BJ (cell line): ENCODE data around the gene KIAA0232. TPM values are rescaled to one million over a fixed set of nuclear protein-coding genes. Genes with fewer than 3 reads are reported as not detected.

Source experiments
- CTCF ChIA-PET: fragments of 350-600 bp; formaldehyde crosslinking; extraction: SDS; loops from one replicate; lab custom pipeline; 2021; ENCODE audit warnings: antibody characterized with exemption, inconsistent platforms; lab: Yijun Ruan, JAX
- POLR2A ChIA-PET: fragments of 300-600 bp; sonication (Branson Sonifier 250); formaldehyde crosslinking; extraction: SDS; loops from one replicate; lab custom pipeline; 2021; ENCODE audit warnings: antibody characterized with exemption; lab: Charles Lee
- DNase-seq: peaks from one replicate; pipeline ENCODE4 v3.0.0-alpha.2; 2011; ENCODE audit warnings: low read depth
- H3K27me3 ChIP-seq: 2 replicates; pipeline ENCODE4 v1.6.0; 2011; ENCODE audit warnings: low read length; ENCODE audit not compliant: control insufficient read depth, insufficient read depth
- H3K36me3 ChIP-seq: 2 replicates; pipeline ENCODE4 v1.5.1; 2011; ENCODE audit warnings: low read length; ENCODE audit not compliant: control insufficient read depth, insufficient read depth
- H3K4me3 ChIP-seq: 2 replicates; pipeline ENCODE4 v1.5.1; 2011; ENCODE audit warnings: low read depth, mild to moderate bottlenecking, control low read depth, low read length
- polyA plus RNA-seq: library from polyadenylated mRNA; depleted of rRNA; stranded (reverse); fragments of >200 nt; gene quantifications from 2 replicates; pipeline ENCODE4 v1.2.3, GENCODE V29; 2011
- TF ChIP-seq, protein P1 (sequence below): IDR thresholded peaks from 2 replicates; pipeline ENCODE4 v1.5.1; 2011; ENCODE audit warnings: low read depth, mild to moderate bottlenecking, control low read depth, inconsistent platforms, low read length, moderate library complexity; ENCODE audit not compliant: insufficient read depth

The KIAA0232 gene
- polyA plus RNA-seq, 1 experiment = 11.0 TPM

GRCh38 chr4:6802025-6802424 is 19.5 kb downstream of the KIAA0232 start:
- POLR2A ChIA-PET = no interaction called here
- Histone ChIP-seq H3K4me3 (no peak overlapping the region), H3K27me3 (no peaks in the 10 kb centered on the region), H3K36me3 (no peaks in the 10 kb centered on the region)
- no peak for DNase-seq
- TF ChIP-seq, protein P1, sequence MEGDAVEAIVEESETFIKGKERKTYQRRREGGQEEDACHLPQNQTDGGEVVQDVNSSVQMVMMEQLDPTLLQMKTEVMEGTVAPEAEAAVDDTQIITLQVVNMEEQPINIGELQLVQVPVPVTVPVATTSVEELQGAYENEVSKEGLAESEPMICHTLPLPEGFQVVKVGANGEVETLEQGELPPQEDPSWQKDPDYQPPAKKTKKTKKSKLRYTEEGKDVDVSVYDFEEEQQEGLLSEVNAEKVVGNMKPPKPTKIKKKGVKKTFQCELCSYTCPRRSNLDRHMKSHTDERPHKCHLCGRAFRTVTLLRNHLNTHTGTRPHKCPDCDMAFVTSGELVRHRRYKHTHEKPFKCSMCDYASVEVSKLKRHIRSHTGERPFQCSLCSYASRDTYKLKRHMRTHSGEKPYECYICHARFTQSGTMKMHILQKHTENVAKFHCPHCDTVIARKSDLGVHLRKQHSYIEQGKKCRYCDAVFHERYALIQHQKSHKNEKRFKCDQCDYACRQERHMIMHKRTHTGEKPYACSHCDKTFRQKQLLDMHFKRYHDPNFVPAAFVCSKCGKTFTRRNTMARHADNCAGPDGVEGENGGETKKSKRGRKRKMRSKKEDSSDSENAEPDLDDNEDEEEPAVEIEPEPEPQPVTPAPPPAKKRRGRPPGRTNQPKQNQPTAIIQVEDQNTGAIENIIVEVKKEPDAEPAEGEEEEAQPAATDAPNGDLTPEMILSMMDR = no peak
- CTCF ChIA-PET = interaction anchor here (0.6 to 1.1 kb wide), 3 partner anchors 9 to 1119 kb away, joined by 3 read pairs; no protein-coding TSS in a partner anchor

DNA sequence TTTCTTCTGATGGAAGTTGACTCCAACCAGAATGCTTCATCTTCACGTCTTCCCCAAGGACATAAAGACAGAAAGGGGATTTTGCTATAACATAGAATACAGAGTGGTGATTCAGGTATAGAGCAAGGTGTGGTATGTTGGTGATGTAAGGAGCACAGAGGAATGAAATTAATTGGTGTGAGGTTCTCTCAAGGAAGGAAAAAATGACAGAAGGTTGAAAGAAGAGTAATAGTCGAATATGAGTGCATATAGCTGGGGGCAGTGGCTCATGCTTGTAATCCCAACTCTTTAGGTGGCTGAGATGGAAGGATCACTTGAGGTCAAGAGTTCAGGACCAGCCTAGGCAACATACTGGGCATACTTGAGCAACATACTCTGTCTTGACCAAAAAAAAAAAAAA is 20.1 kb downstream of the KIAA0232 start:
- CTCF ChIA-PET = interaction anchor here (0.6 to 1.1 kb wide), 2 partner anchors 9 to 16 kb away, joined by 3 read pairs; no protein-coding TSS in a partner anchor
- TF ChIP-seq, protein P1 = no peak
- POLR2A ChIA-PET = interaction anchor here (0.6 kb wide), 1 partner anchor 152 kb away, joined by 19 read pairs; no protein-coding TSS in a partner anchor

GRCh38 chr4:6803246-6803645 is 20.7 kb downstream of the KIAA0232 start:
- POLR2A ChIA-PET = interaction anchor here (0.6 kb wide), 1 partner anchor 151 kb away, joined by 19 read pairs; no protein-coding TSS in a partner anchor
- CTCF ChIA-PET = interaction anchor here (0.6 to 1.1 kb wide), 3 partner anchors 10 to 976 kb away, joined by 3 read pairs; no protein-coding TSS in a partner anchor
- H3K36me3 ChIP-seq = no peaks in the 10 kb centered on the region
- no peaks in the 10 kb centered on the region for H3K27me3 ChIP-seq
- TF ChIP-seq, protein P1 = no peak
- H3K4me3 ChIP-seq = no peak overlapping the region
- no peak for DNase-seq

More for the DNA sequence above, 20.1 kb downstream of the KIAA0232 start:
- no peak for DNase-seq
- no peaks in the 10 kb centered on the region for H3K36me3 ChIP-seq
- no peaks in the 10 kb centered on the region for H3K27me3 ChIP-seq
- H3K4me3 ChIP-seq = no peak overlapping the region

DNA sequence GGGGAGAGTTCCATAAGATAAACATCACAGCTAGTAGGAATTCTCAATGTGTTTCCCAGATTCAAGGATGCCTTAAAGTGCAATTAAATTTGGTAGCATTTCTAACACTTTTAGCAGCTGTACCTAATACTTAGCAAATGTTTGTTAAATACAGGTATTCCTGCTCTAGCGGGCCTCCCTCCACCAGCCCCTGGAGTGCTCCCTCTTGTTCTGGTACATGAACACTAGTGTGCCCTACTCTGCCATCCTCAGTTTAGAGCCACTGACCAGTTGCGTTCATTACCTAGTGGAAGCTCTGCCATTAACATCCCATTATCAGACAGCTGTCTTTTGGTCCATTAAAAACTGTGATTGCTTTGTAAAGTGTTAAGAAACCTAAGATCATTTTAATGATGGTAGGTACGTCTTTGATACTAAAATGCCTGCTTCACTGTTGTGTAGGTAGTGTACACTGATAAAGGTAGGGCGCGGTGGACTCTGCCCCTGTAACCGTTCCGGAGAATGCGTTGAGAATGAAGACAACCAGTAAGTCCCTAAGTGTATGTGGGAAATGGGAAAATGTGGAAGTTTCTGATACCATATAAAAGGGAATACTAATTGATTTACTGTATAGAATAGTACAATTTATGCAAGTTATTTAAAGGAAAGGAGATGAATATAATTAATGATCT is 21.7 kb downstream of the KIAA0232 start:
- POLR2A ChIA-PET = no interaction called here
- TF ChIP-seq, protein P1 = no peak

DNA sequence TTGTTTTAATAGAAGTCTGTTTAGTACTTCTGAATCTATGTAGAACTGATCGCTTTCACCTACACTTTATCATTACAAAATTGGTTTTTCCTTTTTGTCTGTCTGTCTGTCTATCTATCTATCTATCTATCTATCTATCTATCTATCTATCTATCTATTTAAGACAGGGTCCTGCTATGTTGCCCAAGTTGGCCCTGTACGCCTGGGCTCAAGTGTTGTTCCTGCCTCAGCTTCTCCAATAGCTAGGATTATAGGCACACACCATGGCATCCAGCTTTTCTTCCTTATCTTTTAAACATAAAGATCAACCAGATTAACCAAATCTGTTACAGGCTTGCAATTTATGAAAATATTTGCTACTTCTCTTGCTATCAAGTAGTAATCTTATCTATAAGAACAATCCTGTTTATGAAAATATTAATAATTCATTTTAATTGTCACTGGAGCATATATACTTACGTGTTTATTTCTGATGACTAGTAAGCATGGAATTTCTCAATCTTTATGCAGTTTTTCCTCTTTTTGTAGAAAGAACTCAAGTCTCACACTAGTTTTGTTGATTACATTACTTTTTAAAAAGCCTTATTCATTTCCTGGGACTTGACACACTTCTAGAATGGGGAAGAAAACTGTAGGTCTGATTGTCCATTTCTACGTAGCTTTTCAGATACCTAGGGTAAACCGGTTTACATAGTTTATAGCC is 24.5 kb downstream of the KIAA0232 start:
- Histone ChIP-seq H3K27me3 (no peaks in the 10 kb centered on the region), H3K36me3 (no peaks in the 10 kb centered on the region; the same call in 1 of the 2 replicates), H3K4me3 (no peak overlapping the region)
- TF ChIP-seq, protein P1 = no peak
- CTCF ChIA-PET = interaction anchor here (1.2 to 1.3 kb wide), 2 partner anchors 38 to 67 kb away, joined by 3 to 6 read pairs; no protein-coding TSS in a partner anchor
- DNase-seq = no peak
- POLR2A ChIA-PET = no interaction called here

More for the DNA sequence above, 21.7 kb downstream of the KIAA0232 start:
- no peak for DNase-seq
- Histone ChIP-seq H3K4me3 (no peak overlapping the region), H3K36me3 (no peaks in the 10 kb centered on the region), H3K27me3 (no peaks in the 10 kb centered on the region)
- CTCF ChIA-PET = interaction anchor here (0.6 kb wide), 1 partner anchor 975 kb away, joined by 3 read pairs; no protein-coding TSS in a partner anchor
